ENCODE results near the gene PRDM15. TPM values are rescaled to one million over a fixed set of nuclear protein-coding genes. Genes with fewer than 3 reads are reported as not detected.

Gene PRDM15
- total and polyA plus RNA-seq, 4 donors, result 1.2 to 5.7 (median 2.1) TPM

GRCh38 chr21:41846033-41846317, 33.2 kb downstream of the PRDM15 start:
- 88% methylated on average over 6 of the region's 6 CpGs for WGBS
- DNase-seq (ENCODE audit: low spot score), result no peak
- Histone ChIP-seq H3K27ac (ENCODE audit: low read depth in 1 of 2, low read length in 2 of 2) (no peak overlapping the region), H3K36me3 (ENCODE audit: control insufficient read depth in 4 of 4, insufficient read depth in 3 of 4, low read depth in 1 of 4, low read length in 3 of 4) (no peaks in the 10 kb centered on the region), H3K9me3 (ENCODE audit: control insufficient read depth in 4 of 4, low read length in 3 of 4) (peaks cover 0 to 2% (median under 1%) of the 10 kb centered on the region in 4 donors), H3K27me3 (ENCODE audit: control insufficient read depth in 4 of 4, insufficient read depth in 4 of 4, low read length in 3 of 4) (no peaks in the 10 kb centered on the region), H3K4me1 (ENCODE audit: control insufficient read depth in 4 of 4, insufficient read depth in 4 of 4, low read length in 3 of 4) (no peaks in the 10 kb centered on the region), H3K4me3 (ENCODE audit: low read depth in 1 of 3, low read length in 3 of 3) (no peak overlapping the region), H3K9ac (ENCODE audit: low read depth in 1 of 2, low read length in 2 of 2) (no peak overlapping the region)
- TF ChIP-seq TAF1 (conservative IDR thresholded peaks at IDR 0.05), result no peak
- no peak for TF ChIP-seq MAX (IDR thresholded peaks at IDR 0.05)
- TF ChIP-seq FOXA2 (IDR thresholded peaks at IDR 0.05), result no peak
- TF ChIP-seq RAD21 (IDR thresholded peaks at IDR 0.05), result no peak
- TF ChIP-seq HNF4G (IDR thresholded peaks at IDR 0.05), result no peak
- no peak for TF ChIP-seq GABPA (IDR thresholded peaks at IDR 0.05 in 1 of 2, conservative IDR thresholded peaks at IDR 0.05 in 1 of 2)
- TF ChIP-seq ATF3 (IDR thresholded peaks at IDR 0.05), result no peak
- TF ChIP-seq REST (IDR thresholded peaks at IDR 0.05), result no peak
- no peak for TF ChIP-seq YY1 (IDR thresholded peaks at IDR 0.05)
- TF ChIP-seq CTCF (IDR thresholded peaks at IDR 0.05; ENCODE audit: low read depth, low read length, missing input control), result no peak
- no peak for TF ChIP-seq HNF4A (conservative IDR thresholded peaks at IDR 0.05)
- no peak for TF ChIP-seq JUND (IDR thresholded peaks at IDR 0.05)
- TF ChIP-seq RXRA (IDR thresholded peaks at IDR 0.05), result no peak

- TF ChIP-seq REST (IDR thresholded peaks at IDR 0.05) (no peak), GABPA (IDR thresholded peaks at IDR 0.05 in 1 of 2, conservative IDR thresholded peaks at IDR 0.05 in 1 of 2) (no peak), JUND (IDR thresholded peaks at IDR 0.05) (no peak), ZBTB33 (IDR thresholded peaks at IDR 0.05) (no peak), NR2F2 (IDR thresholded peaks at IDR 0.05) (no peak), FOXA1 (IDR thresholded peaks at IDR 0.05) (no peak), EGR1 (IDR thresholded peaks at IDR 0.05; ENCODE audit: low read depth in 2 of 2) (no peak), RAD21 (IDR thresholded peaks at IDR 0.05) (no peak), HNF4G (IDR thresholded peaks at IDR 0.05) (no peak), TAF1 (conservative IDR thresholded peaks at IDR 0.05) (no peak), CTCF (IDR thresholded peaks at IDR 0.05; ENCODE audit: low read depth, low read length, missing input control) (no peak)
- Histone ChIP-seq H3K27ac (ENCODE audit: low read depth in 1 of 2, low read length in 2 of 2) (no peak overlapping the region), H3K27me3 (ENCODE audit: control insufficient read depth in 4 of 4, insufficient read depth in 4 of 4, low read length in 3 of 4) (no peaks in the 10 kb centered on the region), H3K36me3 (ENCODE audit: control insufficient read depth in 4 of 4, insufficient read depth in 3 of 4, low read depth in 1 of 4, low read length in 3 of 4) (no peaks in the 10 kb centered on the region), H3K9me3 (ENCODE audit: control insufficient read depth in 4 of 4, low read length in 3 of 4) (peaks cover 0 to 5% (median 1%) of the 10 kb centered on the region in 4 donors), H3K4me3 (ENCODE audit: low read depth in 1 of 3, low read length in 3 of 3) (no peak overlapping the region), H3K9ac (ENCODE audit: low read depth in 1 of 2, low read length in 2 of 2) (no peak overlapping the region), H3K4me1 (ENCODE audit: control insufficient read depth in 4 of 4, insufficient read depth in 4 of 4, low read length in 3 of 4) (no peaks in the 10 kb centered on the region)
- no peak for DNase-seq (ENCODE audit: low spot score)
- WGBS, result 94% methylated on average over 21 of the region's 21 CpGs
These were observed 33.7 kb downstream of the PRDM15 start for GRCh38 chr21:41845310-41846032.

Data from liver (tissue), 9 donors.